Naive B cell (primary cell): ENCODE data around the gene CHST3. TPM values are rescaled to one million over a fixed set of nuclear protein-coding genes. Genes with fewer than 3 reads are reported as not detected.
"Not testable (repeated sequence)": the region's sequence is repeated elsewhere in the genome, so short reads cannot be mapped to it uniquely, and the experiment has no call there.

Experiments used
- ATAC-seq, 2 donors: fragments of 150-1000 bp; cut with Tn5 transposase; 2 replicates each; pipeline ENCODE4 v1.10.0; 2021; ENCODE audit warnings: low read depth in 2 of 2, mild to moderate bottlenecking in 2 of 2, moderate library complexity in 2 of 2
- DNase-seq: peaks from one replicate; pipeline ENCODE4 v3.0.0; 2022
- H3K27ac Mint-ChIP-seq, 6 donors: one replicate each; pipeline ENCODE4 v1.8.0; 2020 to 2022; ENCODE audit warnings: mild to moderate bottlenecking in 6 of 6, mixed read lengths in 6 of 6, moderate library complexity in 5 of 6, inconsistent platforms in 2 of 6
- H3K27me3 Mint-ChIP-seq, 3 donors: one replicate each; pipeline ENCODE4 v1.8.0; 2021 to 2022; ENCODE audit warnings: mixed read lengths in 3 of 3, mild to moderate bottlenecking in 1 of 3
- H3K36me3 Mint-ChIP-seq, 2 donors: one replicate each; pipeline ENCODE4 v1.8.0; 2020 to 2022; ENCODE audit warnings: mixed read lengths in 2 of 2, inconsistent platforms in 1 of 2, mild to moderate bottlenecking in 1 of 2
- H3K4me1 Mint-ChIP-seq, 3 donors: one replicate each; pipeline ENCODE4 v1.8.0; 2020 to 2022; ENCODE audit warnings: mixed read lengths in 3 of 3, inconsistent platforms in 1 of 3, mild to moderate bottlenecking in 1 of 3, moderate library complexity in 1 of 3
- H3K4me3 Mint-ChIP-seq, 8 donors: one replicate each; pipeline ENCODE4 v1.8.0; 2020 to 2022; ENCODE audit warnings: mild to moderate bottlenecking in 8 of 8, mixed read lengths in 8 of 8, moderate library complexity in 8 of 8, inconsistent platforms in 2 of 8
- H3K9me3 Mint-ChIP-seq, 7 donors: one replicate each; pipeline ENCODE4 v1.8.0; 2020 to 2022; ENCODE audit warnings: mixed read lengths in 7 of 7, mild to moderate bottlenecking in 5 of 7, inconsistent platforms in 2 of 7, moderate library complexity in 1 of 7
- polyA plus RNA-seq, 6 donors: library from polyadenylated mRNA; unstranded; fragments of 300-500 nt; fragmentation: Illumina TruSeq; gene quantifications; one replicate each; pipeline ENCODE4 v1.2.3, GENCODE V29; 2021; ENCODE audit warnings: low read depth in 6 of 6

The CHST3 gene
- polyA plus RNA-seq, 6 donors from 2014 or later: not detected

DNA sequence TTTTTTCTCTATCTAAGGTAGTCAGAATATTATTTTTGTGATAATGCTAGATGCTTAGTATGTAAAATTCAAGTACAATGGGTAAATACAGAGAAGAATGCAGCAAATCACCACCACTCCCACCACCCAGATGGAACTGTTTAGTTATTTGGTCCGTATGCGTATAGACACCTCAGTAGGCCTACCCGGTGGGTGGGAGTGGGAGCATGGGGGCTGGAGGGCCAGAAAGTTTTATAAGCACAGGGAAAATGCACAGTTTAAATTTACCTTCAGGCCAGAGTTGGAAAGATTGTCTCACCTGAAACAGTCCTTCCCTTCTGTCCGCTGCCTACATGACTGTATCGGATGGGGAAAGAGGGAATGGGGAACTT, 15.5 kb downstream of the CHST3 start:
- Mint-ChIP-seq H3K27me3 (peaks cover 12 to 18% (median 13%) of the 10 kb centered on the region in 3 donors), H3K4me3 (no peak overlapping the region), H3K27ac (no peak overlapping the region), H3K4me1 (peaks cover 0 to 5% (median 2%) of the 10 kb centered on the region in 3 donors), H3K9me3 (no peaks in the 10 kb centered on the region), H3K36me3 (no peaks in the 10 kb centered on the region)
- no peak for DNase-seq
- no peak for ATAC-seq

DNA sequence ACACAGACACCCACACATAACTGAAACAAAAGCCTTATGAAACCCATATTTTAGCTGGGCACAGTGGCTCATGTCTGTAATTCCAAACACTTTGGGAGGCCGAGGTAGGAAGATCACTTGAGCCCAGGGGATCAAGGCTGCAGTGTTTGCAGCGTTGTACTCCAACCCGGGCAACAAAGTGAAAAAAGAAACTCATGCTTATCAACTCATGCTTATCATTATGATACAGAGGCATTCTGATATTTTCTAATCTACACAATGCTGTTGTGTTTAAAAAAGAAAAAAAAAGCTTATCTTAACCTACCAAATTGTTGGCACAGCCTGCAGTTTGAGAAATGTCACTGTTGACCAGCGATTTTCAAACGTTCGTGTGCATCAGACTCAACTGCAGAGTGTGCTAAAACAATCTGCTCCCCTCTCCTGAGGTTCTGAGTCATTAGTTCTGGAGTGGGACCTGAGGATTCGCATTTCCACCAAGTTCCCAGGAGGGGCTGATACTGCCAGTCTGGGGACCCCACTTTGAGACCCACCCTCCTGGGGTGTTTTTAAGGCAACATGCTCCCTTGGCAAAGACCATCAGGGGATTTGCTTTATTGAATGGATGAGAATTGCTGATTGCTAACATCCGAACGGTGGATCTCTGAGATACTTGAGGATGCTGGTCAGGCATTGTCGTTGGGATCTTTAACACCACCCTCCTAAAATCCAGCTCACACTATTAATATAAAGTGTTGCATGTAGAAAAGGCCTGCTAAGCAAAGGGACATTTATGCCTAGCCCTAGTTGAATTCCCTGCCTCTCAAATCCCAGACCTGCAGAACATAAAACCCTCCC, 16.2 kb downstream of the CHST3 start:
- Mint-ChIP-seq H3K27me3 (peaks cover 8 to 24% (median 19%) of the 10 kb centered on the region in 3 donors), H3K4me1 (peaks cover 1 to 12% (median 9%) of the 10 kb centered on the region in 3 donors), H3K4me3 (no peak overlapping the region), H3K27ac (no peak overlapping the region), H3K9me3 (no peaks in the 10 kb centered on the region), H3K36me3 (no peaks in the 10 kb centered on the region)
- ATAC-seq: no peak
- no peak for DNase-seq

DNA sequence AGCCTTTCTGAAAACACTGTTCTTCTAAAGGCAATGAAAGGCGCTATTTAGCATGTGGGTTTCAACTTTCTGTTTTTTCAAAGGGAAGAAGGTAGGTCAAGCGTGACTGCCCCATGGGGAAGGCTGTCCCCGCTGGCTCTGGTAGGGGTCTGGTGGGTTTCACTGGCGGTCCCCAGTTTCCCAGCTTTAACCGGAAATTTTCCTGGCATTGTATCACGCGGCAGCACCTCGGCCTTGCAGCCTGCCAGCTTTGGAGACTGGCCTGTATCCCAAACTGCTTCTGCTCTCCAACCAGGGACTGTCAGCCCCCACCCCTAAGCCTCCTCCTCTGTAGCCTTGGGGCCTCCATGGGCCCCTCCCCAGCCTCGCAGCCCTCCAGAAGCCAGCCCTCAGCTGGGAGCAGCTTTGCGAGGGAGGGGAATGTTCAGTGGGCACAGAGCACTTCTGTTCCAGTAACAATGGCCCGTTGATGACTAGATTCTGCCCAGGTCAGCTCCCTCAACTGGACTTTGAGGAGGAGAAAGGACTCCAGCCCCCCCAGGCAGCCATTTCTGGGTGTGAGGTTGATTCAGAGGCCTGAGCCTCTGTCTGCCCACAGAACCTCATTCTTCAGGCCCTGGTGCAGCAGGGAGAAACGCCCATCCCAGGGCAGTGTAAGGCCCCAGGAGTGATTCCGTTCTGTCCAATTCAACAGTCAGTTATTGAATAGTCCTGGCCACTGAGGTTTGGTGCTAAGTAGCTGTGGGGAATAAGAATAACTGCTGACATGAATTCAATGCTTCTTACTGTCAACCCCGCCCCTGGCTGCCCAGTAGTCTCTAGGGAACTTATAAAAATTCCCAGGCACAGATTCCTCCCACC, 17.1 kb downstream of the CHST3 start:
- H3K4me3 Mint-ChIP-seq: no peak overlapping the region
- no peak overlapping the region for H3K27ac Mint-ChIP-seq
- no peaks in the 10 kb centered on the region for H3K9me3 Mint-ChIP-seq
- peaks cover 4 to 15% (median 9%) of the 10 kb centered on the region in 3 donors for H3K4me1 Mint-ChIP-seq
- DNase-seq (no peak), ATAC-seq (no peak)
- H3K27me3 Mint-ChIP-seq: peaks cover 8 to 26% (median 23%) of the 10 kb centered on the region in 3 donors
- no peaks in the 10 kb centered on the region for H3K36me3 Mint-ChIP-seq

DNA sequence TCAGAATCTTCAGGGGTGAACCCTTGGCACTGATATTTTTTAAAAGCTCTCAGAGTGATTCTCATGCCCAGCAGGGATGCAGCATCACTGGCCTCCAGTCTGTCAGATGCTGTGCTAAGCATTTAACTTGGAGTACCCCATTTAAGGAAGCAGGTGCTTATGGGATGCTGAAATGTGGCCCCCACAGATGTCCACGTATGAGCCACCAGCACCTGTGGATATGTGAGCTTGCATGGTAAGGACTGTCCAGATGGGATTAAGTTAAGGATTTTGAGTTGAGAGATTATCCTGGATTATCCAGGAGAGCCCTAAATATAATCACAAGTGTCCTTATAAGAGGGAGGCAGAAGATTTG, 17.7 kb downstream of the CHST3 start:
- no peaks in the 10 kb centered on the region for H3K9me3 Mint-ChIP-seq
- no peak overlapping the region for H3K4me3 Mint-ChIP-seq
- no peak for DNase-seq
- peaks cover 8 to 26% (median 23%) of the 10 kb centered on the region in 3 donors for H3K27me3 Mint-ChIP-seq
- H3K4me1 Mint-ChIP-seq: peaks cover 4 to 15% (median 9%) of the 10 kb centered on the region in 3 donors
- ATAC-seq: no peak
- H3K36me3 Mint-ChIP-seq: no peaks in the 10 kb centered on the region
- H3K27ac Mint-ChIP-seq: peak overlapping the region in 1 of 6 donors; percentile 82

DNA sequence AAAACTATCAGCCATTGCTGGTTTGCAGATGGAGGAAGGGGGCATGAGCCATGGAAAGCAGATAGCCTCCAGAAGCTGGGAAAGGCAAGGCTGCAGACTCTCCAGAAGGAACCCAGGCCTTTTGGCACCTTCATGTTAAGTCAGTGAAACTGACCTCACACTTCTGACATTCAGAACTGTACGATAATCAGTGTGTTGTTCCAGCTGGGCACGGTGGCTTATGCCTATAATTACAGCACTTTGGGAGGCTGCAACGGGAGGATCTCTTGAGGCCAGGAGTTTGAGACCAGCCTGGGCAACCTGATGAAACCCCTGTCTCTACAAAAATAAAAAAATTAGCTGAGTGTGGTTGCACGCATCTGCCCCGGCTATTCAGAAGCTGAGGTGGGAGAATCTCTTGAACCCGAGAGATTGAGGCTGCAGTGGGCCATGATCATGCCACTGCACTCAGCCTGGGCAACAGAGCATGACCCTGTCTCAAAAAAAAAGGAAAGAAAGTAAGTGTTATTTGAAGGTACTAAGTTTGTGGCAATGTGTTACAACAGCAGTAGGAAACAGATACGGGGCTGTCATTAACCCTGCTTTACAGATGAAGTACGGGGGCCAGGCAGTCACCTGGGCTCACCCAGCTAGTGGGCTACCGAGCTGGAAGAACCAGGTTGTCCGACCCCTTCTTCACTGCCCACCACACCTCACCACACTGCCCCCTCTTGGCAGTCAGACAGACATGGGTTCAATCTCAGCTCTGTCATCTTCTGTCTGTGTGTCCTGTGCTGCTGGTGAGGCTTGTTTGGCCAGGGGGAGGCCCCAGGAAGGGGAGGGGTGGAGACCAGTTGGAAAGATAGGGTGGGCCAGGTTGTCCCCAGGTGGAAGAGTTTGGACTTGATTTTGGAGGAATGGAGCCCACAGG, 18.3 kb downstream of the CHST3 start:
- H3K9me3 Mint-ChIP-seq: no peaks in the 10 kb centered on the region
- H3K27me3 Mint-ChIP-seq: peaks cover 8 to 26% (median 23%) of the 10 kb centered on the region in 3 donors
- no peak overlapping the region for H3K27ac Mint-ChIP-seq
- peaks cover 4 to 15% (median 9%) of the 10 kb centered on the region in 3 donors for H3K4me1 Mint-ChIP-seq
- ATAC-seq (no peak), DNase-seq (no peak)
- no peak overlapping the region for H3K4me3 Mint-ChIP-seq
- no peaks in the 10 kb centered on the region for H3K36me3 Mint-ChIP-seq

DNA sequence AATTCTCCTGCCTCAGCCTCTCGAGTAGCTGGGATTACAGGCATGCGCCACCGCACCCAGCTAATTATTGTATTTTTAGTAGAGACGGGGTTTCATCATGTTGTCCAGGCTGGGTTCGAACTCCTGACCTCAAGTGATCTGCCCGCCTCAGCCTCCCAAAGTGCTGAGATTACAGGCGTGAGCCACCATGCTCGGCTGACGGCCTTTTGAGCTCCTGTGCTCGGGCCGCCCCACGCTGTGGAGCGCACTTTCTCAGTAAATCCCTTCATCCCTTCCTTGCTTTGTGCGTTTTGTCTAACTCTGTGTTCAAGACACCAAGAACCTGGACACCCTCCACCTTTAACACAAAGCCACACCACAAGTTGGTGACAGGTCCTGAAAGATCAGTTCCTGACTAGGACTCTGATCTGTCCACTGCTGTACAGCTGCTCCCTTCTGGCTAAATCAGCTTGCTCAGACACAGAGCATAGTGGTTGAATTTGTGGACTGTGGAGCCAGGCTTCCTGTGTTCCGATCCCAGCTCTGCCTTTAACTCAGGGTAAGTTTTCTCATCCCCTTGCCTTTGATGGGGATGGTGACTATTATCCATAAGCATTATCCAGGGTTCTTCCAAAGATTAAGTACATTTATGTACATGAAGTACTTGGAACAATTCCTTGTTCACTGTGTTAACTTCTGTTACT, 20.1 kb downstream of the CHST3 start:
- H3K27ac Mint-ChIP-seq: peak overlapping the region in 1 of 6 donors; percentile 65
- H3K4me1 Mint-ChIP-seq: peaks cover 4 to 15% (median 9%) of the 10 kb centered on the region in 3 donors
- ATAC-seq (no peak), DNase-seq (no peak)
- H3K4me3 Mint-ChIP-seq: no peak overlapping the region
- peaks cover 0 to 26% (median 12%) of the 10 kb centered on the region in 3 donors for H3K27me3 Mint-ChIP-seq
- no peaks in the 10 kb centered on the region for H3K36me3 Mint-ChIP-seq
- H3K9me3 Mint-ChIP-seq: no peaks in the 10 kb centered on the region

DNA sequence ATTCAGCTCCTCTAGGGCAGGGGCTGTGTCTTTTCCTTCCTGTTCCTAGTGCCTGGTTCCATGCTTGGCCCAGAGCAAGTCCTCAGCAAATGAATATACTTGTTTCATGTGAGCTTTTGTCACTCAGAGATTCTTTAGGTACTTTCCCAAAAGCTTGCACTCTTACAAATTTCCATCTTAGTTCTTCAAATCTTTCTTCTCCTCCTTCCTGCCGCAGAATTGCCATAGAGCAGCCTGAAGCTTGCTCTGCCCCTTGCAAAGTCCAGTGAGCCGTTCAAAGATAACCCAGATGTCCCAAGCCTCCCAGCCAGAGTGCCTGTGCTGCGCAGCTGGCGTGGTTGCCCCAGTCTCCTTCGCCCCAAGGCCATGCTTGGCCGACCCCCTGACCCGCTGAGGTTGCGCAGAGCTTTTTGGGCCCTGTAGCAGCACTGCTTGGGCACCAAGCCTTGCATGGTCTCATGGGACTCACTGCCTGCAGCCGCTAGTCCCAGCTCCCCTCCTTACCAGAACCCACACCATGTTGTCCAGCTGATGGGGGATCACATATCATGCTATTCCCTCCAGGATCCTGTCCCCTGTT, 20.7 kb downstream of the CHST3 start:
- Mint-ChIP-seq H3K4me3 (no peak overlapping the region), H3K9me3 (peaks cover 0 to 1% (median 0%) of the 10 kb centered on the region in 7 donors), H3K4me1 (peaks cover 4 to 19% (median 9%) of the 10 kb centered on the region in 3 donors), H3K27ac (peak overlapping the region in 1 of 6 donors; percentile 65), H3K27me3 (peaks cover 4 to 20% (median 8%) of the 10 kb centered on the region in 3 donors), H3K36me3 (no peaks in the 10 kb centered on the region)
- DNase-seq: no peak
- ATAC-seq: no peak

DNA sequence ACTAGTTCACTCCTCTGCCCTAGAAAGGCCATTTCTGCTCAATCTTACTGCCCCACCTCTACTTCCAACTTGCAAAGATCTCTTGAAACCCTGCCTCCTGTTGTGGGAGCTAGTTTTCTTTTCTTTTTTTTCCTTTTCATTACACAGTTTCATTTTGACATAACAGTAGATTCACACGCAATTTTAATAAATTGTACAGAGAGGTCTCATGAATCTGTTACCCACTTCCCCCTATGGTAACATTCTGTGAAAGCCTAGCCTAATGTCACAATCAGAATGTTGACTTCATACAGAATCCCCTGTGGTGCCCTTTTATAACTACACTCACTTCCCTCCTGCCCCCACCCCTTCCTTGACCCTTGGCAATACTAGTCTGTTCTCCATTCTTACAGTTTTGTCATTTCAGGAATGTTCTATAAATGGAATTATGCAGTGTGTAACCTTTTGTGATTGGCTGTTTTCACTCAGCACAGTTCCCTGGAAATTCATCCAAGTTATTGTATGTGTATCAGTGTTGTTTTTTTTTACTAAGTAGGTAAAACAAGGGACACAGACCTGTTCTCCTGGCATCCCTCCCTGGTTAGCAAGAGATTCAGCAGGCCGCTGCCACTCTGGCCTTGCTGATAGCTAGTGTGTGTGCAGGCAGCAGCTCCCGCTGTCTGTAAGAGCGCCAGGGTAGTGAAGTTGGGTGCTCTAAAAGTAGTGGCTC, 21.5 kb downstream of the CHST3 start:
- Mint-ChIP-seq H3K9me3 (peaks cover 0 to 1% (median 0%) of the 10 kb centered on the region in 7 donors), H3K27ac (peak overlapping the region in 1 of 6 donors; percentile 93)
- no peak for ATAC-seq

DNA sequence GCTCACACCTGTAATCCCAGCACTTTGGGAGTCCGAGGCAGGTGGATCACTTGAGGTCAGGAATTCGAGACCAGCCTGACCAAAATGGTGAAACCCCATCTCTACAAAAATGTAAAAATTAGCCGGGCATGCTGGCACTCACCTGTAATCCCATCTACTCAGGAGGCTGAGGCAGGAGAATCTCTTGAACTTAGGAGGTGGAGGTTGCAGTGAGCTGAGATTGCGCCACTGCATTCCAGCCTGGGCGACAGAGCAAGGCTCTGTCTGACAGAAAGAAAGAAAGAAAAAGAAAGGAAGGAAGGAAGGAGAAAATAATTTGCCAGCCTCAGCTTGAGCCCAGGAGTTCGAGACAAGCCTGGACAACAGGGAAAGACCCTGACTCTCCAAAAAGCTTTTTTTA, 24.7 kb downstream of the CHST3 start:
- H3K27ac Mint-ChIP-seq: peak overlapping the region in 1 of 6 donors; percentile 60
- H3K36me3 Mint-ChIP-seq, H3K9me3 Mint-ChIP-seq, ATAC-seq, H3K4me3 Mint-ChIP-seq, DNase-seq: not testable (repeated sequence)
- peaks cover 4 to 15% (median 9%) of the 10 kb centered on the region in 3 donors for H3K4me1 Mint-ChIP-seq
- H3K27me3 Mint-ChIP-seq: peaks cover 4 to 20% (median 16%) of the 10 kb centered on the region in 3 donors

More for the DNA sequence above, 21.5 kb downstream of the CHST3 start:
- Mint-ChIP-seq H3K4me3 (no peak overlapping the region), H3K27me3 (peaks cover 4 to 20% (median 8%) of the 10 kb centered on the region in 3 donors), H3K4me1 (peaks cover 4 to 19% (median 9%) of the 10 kb centered on the region in 3 donors), H3K36me3 (no peaks in the 10 kb centered on the region)
- no peak for DNase-seq

DNA sequence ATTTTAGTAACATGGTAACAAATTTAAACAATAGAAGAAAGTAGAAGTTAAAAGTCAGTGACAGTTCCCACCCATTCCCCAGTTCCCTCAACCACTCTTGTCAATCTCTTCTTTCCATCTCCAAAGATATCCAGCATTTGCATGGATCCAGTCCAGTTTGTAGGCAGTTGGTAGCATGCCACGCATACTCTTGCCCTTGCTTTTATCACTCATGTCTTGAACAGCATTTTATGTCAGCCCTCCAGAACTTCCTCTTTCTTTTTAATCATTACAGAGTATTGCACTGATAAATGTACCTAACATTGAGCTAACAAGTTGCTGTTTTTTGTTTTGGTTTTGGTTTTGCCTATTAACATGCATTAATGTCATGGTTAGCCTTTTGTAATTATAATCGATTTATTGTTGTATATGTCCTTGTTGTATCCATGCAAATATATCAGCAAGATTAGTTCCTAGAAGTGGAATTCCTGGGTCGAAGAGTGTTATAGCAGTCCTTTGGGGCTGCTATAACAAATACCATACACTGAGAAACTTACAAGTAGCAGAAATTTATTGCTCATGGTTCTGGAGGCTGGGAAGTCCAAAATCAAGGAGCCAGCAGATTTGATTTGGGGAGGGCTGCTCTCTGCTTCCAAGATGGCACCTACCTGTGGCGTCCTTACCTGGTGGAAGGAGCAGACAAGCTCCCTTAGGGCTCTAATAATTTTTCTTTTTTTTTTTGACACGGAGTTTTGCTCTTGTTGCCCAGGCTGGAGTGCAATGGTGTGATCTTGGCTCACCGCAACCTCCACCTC, 25.7 kb downstream of the CHST3 start:
- H3K27ac Mint-ChIP-seq: no peak overlapping the region
- H3K36me3 Mint-ChIP-seq: no peaks in the 10 kb centered on the region
- no peak for ATAC-seq
- peaks cover 4 to 12% (median 5%) of the 10 kb centered on the region in 3 donors for H3K4me1 Mint-ChIP-seq
- peaks cover 0 to 2% (median 0%) of the 10 kb centered on the region in 7 donors for H3K9me3 Mint-ChIP-seq
- H3K4me3 Mint-ChIP-seq: no peak overlapping the region
- DNase-seq: no peak
- peaks cover 4 to 16% (median 14%) of the 10 kb centered on the region in 3 donors for H3K27me3 Mint-ChIP-seq

DNA sequence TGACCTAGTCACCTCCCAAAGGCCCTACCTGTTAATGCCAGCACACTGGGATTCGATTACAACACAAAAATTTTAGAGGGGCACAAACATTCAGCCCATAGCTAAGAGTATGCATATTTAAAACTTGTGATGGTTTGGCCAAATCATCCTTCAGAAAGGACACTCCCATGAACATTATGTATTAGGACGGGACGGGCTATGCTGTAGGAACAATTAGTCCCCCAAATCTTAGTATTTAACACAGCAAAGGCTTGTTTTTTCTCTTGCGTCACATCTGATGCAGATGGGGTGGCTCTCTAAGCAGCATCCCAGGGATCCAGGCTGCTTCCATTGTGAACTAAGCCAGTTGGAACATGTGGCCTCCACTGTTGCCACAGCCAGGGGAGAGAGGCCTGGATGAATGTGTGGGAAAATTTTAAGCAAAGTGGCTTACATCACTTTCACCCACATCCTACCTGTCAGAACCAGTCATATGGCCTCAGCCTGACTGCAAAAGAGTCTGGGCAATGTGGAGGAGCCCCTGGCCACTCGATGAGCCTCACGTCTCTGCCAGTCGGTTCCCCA, 26.6 kb downstream of the CHST3 start:
- Mint-ChIP-seq H3K27ac (no peak overlapping the region), H3K27me3 (peaks cover 4 to 8% (median 6%) of the 10 kb centered on the region in 3 donors), H3K36me3 (no peaks in the 10 kb centered on the region), H3K9me3 (peaks cover 0 to 2% (median 0%) of the 10 kb centered on the region in 7 donors), H3K4me1 (peaks cover 0 to 4% (median 0%) of the 10 kb centered on the region in 3 donors), H3K4me3 (no peak overlapping the region)
- DNase-seq (no peak), ATAC-seq (no peak)
